ENCODE results near the gene IFT27. TPM values are rescaled to one million over a fixed set of nuclear protein-coding genes. Genes with fewer than 3 reads are reported as not detected.
"Not testable (repeated sequence)": the region's sequence is repeated elsewhere in the genome, so short reads cannot be mapped to it uniquely, and the experiment has no call there.

IFT27 gene
- total RNA-seq, 2 experiments from 2014 or later = 14.9 to 21.6 TPM

- ATAC-seq; H3K36me3 Mint-ChIP-seq (ENCODE audit: low read depth); POLR2A ChIA-PET; H3K27me3 Mint-ChIP-seq; intact Hi-C loops (cut with DNase I, micrococcal nuclease); H3K9me3 Mint-ChIP-seq (ENCODE audit: low read depth); H3K4me3 Mint-ChIP-seq; DNase-seq; H3K4me1 Mint-ChIP-seq; H3K27ac Mint-ChIP-seq: not testable (repeated sequence)
- CTCF ChIA-PET = interaction anchor here (1.0 to 1.1 kb wide), 2 partner anchors 11 to 18 kb away, joined by 3 to 4 read pairs; no protein-coding TSS in a partner anchor
These were observed 21.0 kb downstream of the IFT27 start for GRCh38 chr22:36754881-36755280.

DNA sequence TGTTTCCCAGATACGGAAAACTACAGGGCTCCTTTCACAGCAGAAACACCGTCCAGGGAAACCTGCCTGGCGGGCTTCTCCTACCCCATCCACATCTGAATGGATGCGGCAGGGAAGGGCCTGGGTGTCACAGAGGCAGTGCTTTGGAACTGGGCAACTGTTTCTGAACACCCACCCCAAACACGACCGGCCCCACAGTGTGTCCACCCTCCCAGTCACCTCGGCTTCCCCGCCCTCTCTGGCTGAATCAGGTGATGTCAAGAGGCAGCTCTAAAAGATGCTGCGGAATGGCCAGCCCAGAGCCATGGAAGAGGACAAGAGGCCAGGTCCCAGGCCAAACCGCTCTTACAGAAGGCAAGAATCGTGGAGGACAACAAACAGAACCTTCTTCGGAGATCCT, 22.0 kb downstream of the IFT27 start:
- DNase-seq (no peak), ATAC-seq (no peak)
- intact Hi-C loops (cut with DNase I, micrococcal nuclease) = no loop called here
- peaks cover 4% of the 10 kb centered on the region for H3K27me3 Mint-ChIP-seq
- ChIA-PET CTCF (no interaction called here), POLR2A (no interaction called here)
- no peak overlapping the region for H3K4me3 Mint-ChIP-seq
- H3K36me3 Mint-ChIP-seq (ENCODE audit: low read depth) = no peaks in the 10 kb centered on the region
- no peaks in the 10 kb centered on the region for H3K9me3 Mint-ChIP-seq (ENCODE audit: low read depth)
- no peaks in the 10 kb centered on the region for H3K4me1 Mint-ChIP-seq
- H3K27ac Mint-ChIP-seq = no peak overlapping the region

- Mint-ChIP-seq H3K27ac (no peak overlapping the region), H3K27me3 (peaks cover 4% of the 10 kb centered on the region), H3K4me3 (no peak overlapping the region), H3K9me3 (ENCODE audit: low read depth) (no peaks in the 10 kb centered on the region), H3K4me1 (no peaks in the 10 kb centered on the region), H3K36me3 (ENCODE audit: low read depth) (no peaks in the 10 kb centered on the region)
- ATAC-seq (no peak), DNase-seq (no peak)
- POLR2A ChIA-PET = no interaction called here
- intact Hi-C loops (cut with DNase I, micrococcal nuclease) = no loop called here
- CTCF ChIA-PET = no interaction called here
These were observed 22.7 kb downstream of the IFT27 start for GRCh38 chr22:36753120-36753802.

DNA sequence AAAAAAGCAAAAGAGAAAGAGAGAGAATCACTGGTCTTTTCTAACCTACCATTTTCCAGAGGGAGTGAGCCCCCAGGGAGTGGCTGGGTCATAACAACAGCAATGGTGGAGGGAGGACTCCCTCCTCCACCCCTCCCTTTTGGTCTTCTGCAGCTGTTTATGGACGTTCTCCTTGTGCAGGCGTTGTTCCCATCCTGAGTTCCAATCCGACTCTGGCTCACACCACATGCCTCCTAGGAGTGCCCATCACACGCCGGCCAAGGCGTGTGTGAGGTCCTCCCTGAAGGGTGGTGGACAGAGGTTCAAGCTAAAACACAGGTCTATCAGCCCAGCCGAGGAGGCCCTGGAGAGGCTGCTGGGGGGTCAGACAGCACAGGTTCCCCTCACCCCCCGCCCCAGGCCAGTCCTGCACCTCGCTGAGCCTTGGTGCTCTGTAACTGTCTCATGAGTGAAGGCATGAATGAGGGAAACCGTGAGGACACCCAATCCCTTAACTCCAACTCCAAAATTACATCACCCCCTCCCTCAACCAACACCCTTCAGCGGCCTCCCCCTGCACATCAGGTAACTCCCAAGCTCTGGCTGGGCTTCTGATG, 29.4 kb downstream of the IFT27 start:
- no peak for DNase-seq
- CTCF ChIA-PET = no interaction called here
- POLR2A ChIA-PET = no interaction called here
- no peak overlapping the region for H3K4me3 Mint-ChIP-seq
- H3K9me3 Mint-ChIP-seq (ENCODE audit: low read depth) = no peaks in the 10 kb centered on the region
- H3K4me1 Mint-ChIP-seq = no peaks in the 10 kb centered on the region
- ATAC-seq = no peak
- no peaks in the 10 kb centered on the region for H3K36me3 Mint-ChIP-seq (ENCODE audit: low read depth)
- H3K27ac Mint-ChIP-seq = no peak overlapping the region
- intact Hi-C loops (cut with DNase I, micrococcal nuclease) = no loop called here
- peaks cover 2% of the 10 kb centered on the region for H3K27me3 Mint-ChIP-seq

- H3K4me3 Mint-ChIP-seq = no peak overlapping the region
- H3K9me3 Mint-ChIP-seq (ENCODE audit: low read depth) = no peaks in the 10 kb centered on the region
- ChIA-PET POLR2A (no interaction called here), CTCF (interaction anchor here (1.0 kb wide), 1 partner anchor 108 kb away, joined by 5 read pairs; no protein-coding TSS in a partner anchor)
- intact Hi-C loops (cut with DNase I, micrococcal nuclease) = no loop called here
- no peak for DNase-seq
- no peaks in the 10 kb centered on the region for H3K36me3 Mint-ChIP-seq (ENCODE audit: low read depth)
- no peak overlapping the region for H3K27ac Mint-ChIP-seq
- no peak for ATAC-seq
- H3K4me1 Mint-ChIP-seq = no peaks in the 10 kb centered on the region
- peaks cover 2% of the 10 kb centered on the region for H3K27me3 Mint-ChIP-seq
These were observed 30.5 kb downstream of the IFT27 start for GRCh38 chr22:36745301-36745995.

DNA sequence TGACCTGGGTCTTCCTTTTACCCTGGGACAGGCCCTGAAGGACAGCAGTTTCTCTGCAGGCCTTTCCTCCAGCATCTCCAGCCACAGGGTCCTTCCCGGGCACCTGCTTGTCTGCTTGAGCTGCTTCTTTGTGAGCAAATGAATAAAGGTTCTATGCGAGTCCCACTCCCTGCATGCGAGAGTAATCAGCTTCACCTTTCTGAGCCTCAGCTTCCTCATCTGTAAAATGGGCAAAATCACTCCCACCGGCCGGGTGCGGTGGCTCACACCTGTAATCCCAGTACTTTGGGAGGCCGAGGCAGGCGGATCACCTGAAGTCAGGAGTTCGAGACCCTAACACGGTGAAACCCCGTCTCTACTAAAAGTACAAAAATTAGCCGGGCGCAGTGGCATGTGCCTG, 31.1 kb downstream of the IFT27 start:
- peaks cover 2% of the 10 kb centered on the region for H3K27me3 Mint-ChIP-seq
- DNase-seq (no peak), ATAC-seq (no peak)
- no peaks in the 10 kb centered on the region for H3K36me3 Mint-ChIP-seq (ENCODE audit: low read depth)
- no peak overlapping the region for H3K27ac Mint-ChIP-seq
- intact Hi-C loops (cut with DNase I, micrococcal nuclease) = no loop called here
- POLR2A ChIA-PET = no interaction called here
- H3K9me3 Mint-ChIP-seq (ENCODE audit: low read depth) = no peaks in the 10 kb centered on the region
- no peak overlapping the region for H3K4me3 Mint-ChIP-seq
- H3K4me1 Mint-ChIP-seq = no peaks in the 10 kb centered on the region
- CTCF ChIA-PET = interaction anchor here (0.5 to 1.0 kb wide), 3 partner anchors 11 to 108 kb away, joined by 3 to 5 read pairs (median 3); no protein-coding TSS in a partner anchor

GRCh38 chr22:36744413-36744765, 31.5 kb downstream of the IFT27 start:
- intact Hi-C loops (cut with DNase I, micrococcal nuclease) = no loop called here
- H3K4me1 Mint-ChIP-seq = no peaks in the 10 kb centered on the region
- no peak overlapping the region for H3K4me3 Mint-ChIP-seq
- ChIA-PET POLR2A (no interaction called here), CTCF (interaction anchor here (0.5 to 1.0 kb wide), 3 partner anchors 11 to 109 kb away, joined by 3 to 5 read pairs (median 3); no protein-coding TSS in a partner anchor)
- H3K27ac Mint-ChIP-seq = no peak overlapping the region
- DNase-seq (no peak), ATAC-seq (no peak)
- H3K9me3 Mint-ChIP-seq (ENCODE audit: low read depth) = no peaks in the 10 kb centered on the region
- H3K36me3 Mint-ChIP-seq (ENCODE audit: low read depth) = no peaks in the 10 kb centered on the region
- peaks cover 2% of the 10 kb centered on the region for H3K27me3 Mint-ChIP-seq

DNA sequence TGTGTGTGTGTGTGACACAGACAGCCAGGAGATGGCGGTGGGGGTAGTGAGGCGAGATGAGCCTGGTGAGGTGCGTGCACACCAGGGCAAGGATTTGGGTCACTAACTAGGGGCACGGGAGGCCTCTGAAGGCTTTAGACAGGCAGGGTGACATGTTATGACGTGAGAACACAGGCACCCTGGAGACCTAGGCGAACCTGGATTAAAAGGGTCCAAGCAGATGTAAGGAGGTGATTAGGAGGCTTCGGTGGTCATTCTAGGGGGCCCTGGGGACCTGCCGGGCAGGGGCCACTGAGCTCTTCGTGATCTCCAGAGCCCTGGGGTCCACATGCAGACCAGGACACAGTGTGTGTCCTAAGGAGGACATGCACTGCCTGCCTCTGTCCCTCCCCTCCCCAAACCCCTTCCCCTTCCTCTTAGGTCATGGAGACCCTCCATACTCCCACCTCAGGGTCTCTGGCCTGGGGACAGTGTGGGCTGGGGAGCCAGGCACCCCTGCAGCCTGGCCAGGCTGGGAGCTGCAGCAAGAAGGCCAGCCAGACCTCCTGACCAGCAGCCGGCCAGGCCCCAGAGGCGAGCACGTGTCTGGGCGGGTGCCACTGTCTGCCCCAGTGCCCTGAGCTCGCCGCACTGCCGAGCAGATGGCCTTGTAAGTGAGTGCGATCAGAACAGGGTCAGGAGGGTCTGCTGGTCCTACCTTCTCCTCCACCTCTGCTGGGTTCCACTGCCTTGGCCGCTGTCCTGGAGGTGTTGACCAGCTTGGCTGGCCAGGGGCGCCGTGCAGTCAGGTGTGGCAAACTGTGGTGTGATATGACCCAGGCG, 32.1 kb downstream of the IFT27 start:
- no peak overlapping the region for H3K4me3 Mint-ChIP-seq
- no peak overlapping the region for H3K27ac Mint-ChIP-seq
- DNase-seq (no peak), ATAC-seq (no peak)
- H3K27me3 Mint-ChIP-seq = peaks cover 4% of the 10 kb centered on the region
- H3K4me1 Mint-ChIP-seq = no peaks in the 10 kb centered on the region
- intact Hi-C loops (cut with DNase I, micrococcal nuclease) = no loop called here
- ChIA-PET POLR2A (interaction anchor here (0.6 kb wide), 1 partner anchor 73 kb away, joined by 3 read pairs; no protein-coding TSS in a partner anchor), CTCF (interaction anchor here (0.5 to 1.0 kb wide), 3 partner anchors 12 to 265 kb away, joined by 3 read pairs; no protein-coding TSS in a partner anchor)
- H3K36me3 Mint-ChIP-seq (ENCODE audit: low read depth) = no peaks in the 10 kb centered on the region
- H3K9me3 Mint-ChIP-seq (ENCODE audit: low read depth) = no peaks in the 10 kb centered on the region

DNA sequence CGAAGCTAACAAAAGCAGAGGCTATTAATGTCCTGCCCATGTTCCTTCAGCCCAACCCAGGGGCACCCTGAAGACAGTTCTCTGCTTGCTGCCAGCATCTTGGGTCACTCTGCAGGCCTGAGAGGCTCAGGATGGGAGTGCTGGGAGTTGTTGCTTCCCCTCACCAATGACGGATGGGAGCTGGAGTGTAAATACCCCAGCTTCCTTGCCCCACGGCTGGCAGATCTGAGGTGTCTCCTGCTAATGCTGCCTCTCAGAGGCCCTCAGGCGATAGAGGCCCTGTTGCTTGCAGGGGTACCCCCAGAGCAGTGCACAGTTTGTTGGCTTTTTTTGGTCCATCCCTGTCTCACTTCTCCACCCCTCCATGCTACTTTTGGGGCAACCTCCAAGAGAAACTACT, 32.9 kb downstream of the IFT27 start:
- ChIA-PET CTCF (interaction anchor here (0.6 kb wide), 1 partner anchor 265 kb away, joined by 3 read pairs; no protein-coding TSS in a partner anchor), POLR2A (interaction anchor here (0.6 kb wide), 1 partner anchor 72 kb away, joined by 3 read pairs; no protein-coding TSS in a partner anchor)
- intact Hi-C loops (cut with DNase I, micrococcal nuclease) = no loop called here
- Mint-ChIP-seq H3K4me1 (no peaks in the 10 kb centered on the region), H3K9me3 (ENCODE audit: low read depth) (no peaks in the 10 kb centered on the region), H3K4me3 (no peak overlapping the region), H3K27ac (no peak overlapping the region), H3K36me3 (ENCODE audit: low read depth) (no peaks in the 10 kb centered on the region), H3K27me3 (peaks cover 8% of the 10 kb centered on the region)
- no peak for ATAC-seq
- DNase-seq = no peak

DNA sequence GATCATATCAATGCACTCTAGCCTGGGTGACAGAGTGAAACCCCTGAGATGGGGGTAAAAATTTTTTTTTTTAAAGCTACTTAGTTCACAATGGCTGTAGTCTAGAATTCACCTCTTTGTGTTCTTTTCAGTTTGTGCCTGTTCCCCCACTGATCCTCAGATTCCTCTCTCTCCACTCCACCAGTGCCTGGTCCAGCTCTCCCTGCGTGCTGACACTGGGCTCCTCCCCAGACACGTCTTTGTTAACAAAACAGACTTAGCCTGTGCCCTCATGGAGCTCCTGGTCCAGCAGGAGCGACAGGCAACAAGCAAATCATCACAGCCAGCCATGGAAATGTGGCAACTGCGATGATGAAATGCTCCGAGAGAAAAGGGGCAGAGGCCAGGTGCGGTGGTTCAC, 34.0 kb downstream of the IFT27 start:
- H3K36me3 Mint-ChIP-seq (ENCODE audit: low read depth) = no peaks in the 10 kb centered on the region
- no peak overlapping the region for H3K27ac Mint-ChIP-seq
- intact Hi-C loops (cut with DNase I, micrococcal nuclease) = no loop called here
- CTCF ChIA-PET = interaction anchor here (1.0 kb wide), 1 partner anchor 16 kb away, joined by 4 read pairs; no protein-coding TSS in a partner anchor
- no peaks in the 10 kb centered on the region for H3K4me1 Mint-ChIP-seq
- peaks cover 13% of the 10 kb centered on the region for H3K27me3 Mint-ChIP-seq
- H3K4me3 Mint-ChIP-seq = no peak overlapping the region
- POLR2A ChIA-PET = no interaction called here
- DNase-seq (no peak), ATAC-seq (no peak)
- H3K9me3 Mint-ChIP-seq (ENCODE audit: low read depth) = no peaks in the 10 kb centered on the region

- H3K27me3 Mint-ChIP-seq = peaks cover 17% of the 10 kb centered on the region
- H3K4me3 Mint-ChIP-seq = no peak overlapping the region
- H3K9me3 Mint-ChIP-seq (ENCODE audit: low read depth) = no peaks in the 10 kb centered on the region
- ATAC-seq = no peak
- no peaks in the 10 kb centered on the region for H3K36me3 Mint-ChIP-seq (ENCODE audit: low read depth)
- POLR2A ChIA-PET = no interaction called here
- H3K27ac Mint-ChIP-seq = no peak overlapping the region
- intact Hi-C loops (cut with DNase I, micrococcal nuclease) = no loop called here
- peak; percentile 13 for DNase-seq
- H3K4me1 Mint-ChIP-seq = no peaks in the 10 kb centered on the region
- CTCF ChIA-PET = interaction anchor here (1.0 kb wide), 1 partner anchor 17 kb away, joined by 4 read pairs; no protein-coding TSS in a partner anchor
These were observed 34.6 kb downstream of the IFT27 start for GRCh38 chr22:36741204-36741793.
